ENCODE data around the gene POU6F2.

POU6F2 gene

GRCh38 chr7:39265641-39266591 lies 288.2 kb downstream of the POU6F2 start:
- TF ChIP-seq EZH2phosphoT487 (IDR thresholded peaks at IDR 0.05; ENCODE audit: borderline replicate concordance) = no peak
- no peak for TF ChIP-seq CTCF (conservative IDR thresholded peaks at IDR 0.05; ENCODE audit: low read length)
- Histone ChIP-seq H3F3A (ENCODE audit: low read depth) (no peaks in the 10 kb centered on the region), H3K9ac (ENCODE audit: low read depth, low read length, poor library complexity, severe bottlenecking) (no peak overlapping the region), H2AFZ (ENCODE audit: low read length) (no peak overlapping the region), H3K4me3 (ENCODE audit: low read length, poor library complexity, severe bottlenecking) (no peak overlapping the region), H3K4me2 (ENCODE audit: low read depth, low read length, poor library complexity, severe bottlenecking) (no peak overlapping the region), H4K20me1 (ENCODE audit: insufficient read depth, low read length, poor library complexity, severe bottlenecking) (no peaks in the 10 kb centered on the region), H3K9me3 (ENCODE audit: insufficient read depth, low read depth, low read length) (no peaks in the 10 kb centered on the region), H3K9me2 (replicated peaks; ENCODE audit: low read depth, low read length) (no peaks in the 10 kb centered on the region), H3K36me3 (ENCODE audit: insufficient read depth, low read length) (no peaks in the 10 kb centered on the region), H3K27me3 (ENCODE audit: insufficient read depth, low read length, poor library complexity, severe bottlenecking) (no peaks in the 10 kb centered on the region), H3K4me1 (ENCODE audit: insufficient read depth, low read length, poor library complexity, severe bottlenecking) (no peaks in the 10 kb centered on the region), H3K79me2 (ENCODE audit: insufficient read depth, low read length) (no peaks in the 10 kb centered on the region)

GRCh38 chr7:39269034-39269433 lies 291.3 kb downstream of the POU6F2 start:
- Histone ChIP-seq H3K4me3 (ENCODE audit: low read length, poor library complexity, severe bottlenecking) (no peak overlapping the region), H3K36me3 (ENCODE audit: insufficient read depth, low read length) (no peaks in the 10 kb centered on the region), H2AFZ (ENCODE audit: low read length) (no peak overlapping the region), H3K27me3 (ENCODE audit: insufficient read depth, low read length, poor library complexity, severe bottlenecking) (no peaks in the 10 kb centered on the region), H3K79me2 (ENCODE audit: insufficient read depth, low read length) (no peaks in the 10 kb centered on the region), H3K9me2 (replicated peaks; ENCODE audit: low read depth, low read length) (no peaks in the 10 kb centered on the region), H3K4me2 (ENCODE audit: low read depth, low read length, poor library complexity, severe bottlenecking) (no peak overlapping the region), H3K4me1 (ENCODE audit: insufficient read depth, low read length, poor library complexity, severe bottlenecking) (no peaks in the 10 kb centered on the region), H3K9me3 (ENCODE audit: insufficient read depth, low read depth, low read length) (no peaks in the 10 kb centered on the region), H4K20me1 (ENCODE audit: insufficient read depth, low read length, poor library complexity, severe bottlenecking) (no peaks in the 10 kb centered on the region), H3F3A (ENCODE audit: low read depth) (no peaks in the 10 kb centered on the region), H3K9ac (ENCODE audit: low read depth, low read length, poor library complexity, severe bottlenecking) (no peak overlapping the region)
- TF ChIP-seq CTCF (conservative IDR thresholded peaks at IDR 0.05; ENCODE audit: low read length) (no peak), EZH2phosphoT487 (IDR thresholded peaks at IDR 0.05; ENCODE audit: borderline replicate concordance) (no peak)

- no peaks in the 10 kb centered on the region for H4K20me1 ChIP-seq (ENCODE audit: insufficient read depth, low read length, poor library complexity, severe bottlenecking)
- no peaks in the 10 kb centered on the region for H3K27me3 ChIP-seq (ENCODE audit: insufficient read depth, low read length, poor library complexity, severe bottlenecking)
- H3K9me2 ChIP-seq (replicated peaks; ENCODE audit: low read depth, low read length) = no peaks in the 10 kb centered on the region
- no peaks in the 10 kb centered on the region for H3K4me1 ChIP-seq (ENCODE audit: insufficient read depth, low read length, poor library complexity, severe bottlenecking)
- no peaks in the 10 kb centered on the region for H3K9me3 ChIP-seq (ENCODE audit: insufficient read depth, low read depth, low read length)
- no peaks in the 10 kb centered on the region for H3K36me3 ChIP-seq (ENCODE audit: insufficient read depth, low read length)
- H3F3A ChIP-seq (ENCODE audit: low read depth) = no peaks in the 10 kb centered on the region
- H3K9ac ChIP-seq (ENCODE audit: low read depth, low read length, poor library complexity, severe bottlenecking) = no peak overlapping the region
- TF ChIP-seq EZH2phosphoT487 (IDR thresholded peaks at IDR 0.05; ENCODE audit: borderline replicate concordance) (no peak), CTCF (conservative IDR thresholded peaks at IDR 0.05; ENCODE audit: low read length) (no peak)
- H3K4me3 ChIP-seq (ENCODE audit: low read length, poor library complexity, severe bottlenecking) = no peak overlapping the region
- H2AFZ ChIP-seq (ENCODE audit: low read length) = no peak overlapping the region
- no peaks in the 10 kb centered on the region for H3K79me2 ChIP-seq (ENCODE audit: insufficient read depth, low read length)
- no peak overlapping the region for H3K4me2 ChIP-seq (ENCODE audit: low read depth, low read length, poor library complexity, severe bottlenecking)
These were observed 292.3 kb downstream of the POU6F2 start for GRCh38 chr7:39270018-39270417.

Measured in Loucy (cell line).